GM12878 (cell line): Measurements from ENCODE around the gene TNFAIP2.
"Not testable (repeated sequence)": the region's sequence is repeated elsewhere in the genome, so short reads cannot be mapped to it uniquely, and the experiment has no call there.

ENCODE experiments used
- KAT2A ChIP-seq: conservative IDR thresholded peaks from 2 replicates; pipeline ENCODE4 v1.6.1; 2011; ENCODE audit warnings: low read depth, low read length; ENCODE audit not compliant: control insufficient read depth
- TF ChIP-seq, protein P1 (sequence below): IDR thresholded peaks from 2 replicates; pipeline ENCODE4 v1.6.1; 2012; ENCODE audit warnings: mild to moderate bottlenecking, low read depth, low read length

DNA sequence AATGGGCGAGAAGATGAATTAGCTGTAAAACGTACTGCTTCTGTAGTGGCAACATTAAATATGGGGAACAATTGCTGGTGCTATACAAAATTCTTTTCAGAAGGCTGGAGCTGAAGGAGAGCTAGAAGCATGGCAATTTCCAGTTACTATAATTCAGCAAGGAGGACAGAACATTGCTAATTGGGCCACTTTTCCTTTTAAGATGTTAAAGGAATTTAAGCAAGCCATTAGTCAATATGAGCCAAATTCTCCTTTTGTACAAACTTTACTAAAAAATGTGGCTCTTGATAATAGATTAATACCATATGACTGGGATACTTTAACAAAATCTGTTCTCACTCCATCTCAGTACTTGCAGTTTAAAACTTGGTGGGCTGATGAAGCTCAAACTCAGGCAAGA is 47.9 kb downstream of the TNFAIP2 start:
- TF ChIP-seq, protein P1, sequence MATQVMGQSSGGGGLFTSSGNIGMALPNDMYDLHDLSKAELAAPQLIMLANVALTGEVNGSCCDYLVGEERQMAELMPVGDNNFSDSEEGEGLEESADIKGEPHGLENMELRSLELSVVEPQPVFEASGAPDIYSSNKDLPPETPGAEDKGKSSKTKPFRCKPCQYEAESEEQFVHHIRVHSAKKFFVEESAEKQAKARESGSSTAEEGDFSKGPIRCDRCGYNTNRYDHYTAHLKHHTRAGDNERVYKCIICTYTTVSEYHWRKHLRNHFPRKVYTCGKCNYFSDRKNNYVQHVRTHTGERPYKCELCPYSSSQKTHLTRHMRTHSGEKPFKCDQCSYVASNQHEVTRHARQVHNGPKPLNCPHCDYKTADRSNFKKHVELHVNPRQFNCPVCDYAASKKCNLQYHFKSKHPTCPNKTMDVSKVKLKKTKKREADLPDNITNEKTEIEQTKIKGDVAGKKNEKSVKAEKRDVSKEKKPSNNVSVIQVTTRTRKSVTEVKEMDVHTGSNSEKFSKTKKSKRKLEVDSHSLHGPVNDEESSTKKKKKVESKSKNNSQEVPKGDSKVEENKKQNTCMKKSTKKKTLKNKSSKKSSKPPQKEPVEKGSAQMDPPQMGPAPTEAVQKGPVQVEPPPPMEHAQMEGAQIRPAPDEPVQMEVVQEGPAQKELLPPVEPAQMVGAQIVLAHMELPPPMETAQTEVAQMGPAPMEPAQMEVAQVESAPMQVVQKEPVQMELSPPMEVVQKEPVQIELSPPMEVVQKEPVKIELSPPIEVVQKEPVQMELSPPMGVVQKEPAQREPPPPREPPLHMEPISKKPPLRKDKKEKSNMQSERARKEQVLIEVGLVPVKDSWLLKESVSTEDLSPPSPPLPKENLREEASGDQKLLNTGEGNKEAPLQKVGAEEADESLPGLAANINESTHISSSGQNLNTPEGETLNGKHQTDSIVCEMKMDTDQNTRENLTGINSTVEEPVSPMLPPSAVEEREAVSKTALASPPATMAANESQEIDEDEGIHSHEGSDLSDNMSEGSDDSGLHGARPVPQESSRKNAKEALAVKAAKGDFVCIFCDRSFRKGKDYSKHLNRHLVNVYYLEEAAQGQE, result not testable (repeated sequence)
- not testable (repeated sequence) for TF ChIP-seq KAT2A
